WTC11 (cell line): ENCODE measurements around the gene CTLA4. TPM values are rescaled to one million over a fixed set of nuclear protein-coding genes. Genes with fewer than 3 reads are reported as not detected.

Source experiments
- ATAC-seq: fragments of 200-7000 bp; cut with Tn5 transposase; 2 replicates; pipeline ENCODE4 v1.10.0; 2021; ENCODE audit warnings: mild to moderate bottlenecking, moderate library complexity
- Bru-seq: library from RNA; stranded (reverse); fragments of 400-500 nt; gene quantifications from one replicate; lab custom pipeline; 2021; lab: Mats Ljungman, UMichigan
- CTCF ChIA-PET: fragments of 300-600 bp; sonication (Branson Sonifier 250); formaldehyde crosslinking; loops from one replicate; lab custom pipeline; 2021; ENCODE audit warnings: antibody characterized with exemption; lab: Charles Lee
- POLR2A ChIA-PET: fragments of 350-600 bp; sonication (Branson Sonifier 250); formaldehyde crosslinking; loops from one replicate; lab custom pipeline; 2021; ENCODE audit warnings: antibody characterized with exemption; lab: Charles Lee
- DNase-seq: peaks from one replicate; pipeline ENCODE4 v3.0.0; 2021; ENCODE audit warnings: low spot score
- H3K27ac Mint-ChIP-seq: 2 replicates; pipeline ENCODE4 v1.8.0; 2021; ENCODE audit warnings: mixed read lengths
- H3K27me3 Mint-ChIP-seq: 2 replicates; pipeline ENCODE4 v1.8.0; 2021; ENCODE audit warnings: low read depth, mild to moderate bottlenecking, moderate library complexity, mixed read lengths
- H3K36me3 Mint-ChIP-seq: 2 replicates; pipeline ENCODE4 v1.8.0; 2021; ENCODE audit warnings: mixed read lengths
- H3K4me1 Mint-ChIP-seq: 2 replicates; pipeline ENCODE4 v1.8.0; 2022; ENCODE audit warnings: mixed read lengths
- H3K4me3 Mint-ChIP-seq: 2 replicates; pipeline ENCODE4 v1.8.0; 2021; ENCODE audit warnings: mild to moderate bottlenecking, moderate library complexity, mixed read lengths
- H3K9me3 Mint-ChIP-seq: 2 replicates; pipeline ENCODE4 v1.8.0; 2021; ENCODE audit warnings: mixed read lengths
- CREB1 ChIP-seq: sonication (generic); formaldehyde crosslinking; IDR thresholded peaks from 2 replicates; pipeline ENCODE4 v1.8.0; 2023; ENCODE audit warnings: mild to moderate bottlenecking, missing genetic modification reagents
- GTF2I ChIP-seq: fragments of 250-450 bp; sonication (Bioruptor Pico); conservative IDR thresholded peaks from 2 replicates; pipeline ENCODE4 v1.4.0; 2021; ENCODE audit warnings: mild to moderate bottlenecking
- IRF2 ChIP-seq: sonication (generic); formaldehyde crosslinking; IDR thresholded peaks from 2 replicates; pipeline ENCODE4 v1.8.0; 2022; ENCODE audit warnings: low read depth, missing genetic modification reagents, borderline replicate concordance
- KAT7 ChIP-seq: sonication (generic); formaldehyde crosslinking; IDR thresholded peaks from 2 replicates; pipeline ENCODE4 v1.8.1; 2023; ENCODE audit warnings: missing genetic modification reagents, mild to moderate bottlenecking, borderline replicate concordance
- MXD4 ChIP-seq: fragments of 250-450 bp; sonication (Bioruptor Pico); IDR thresholded peaks from 2 replicates; pipeline ENCODE4 v1.8.0; 2021; ENCODE audit warnings: mild to moderate bottlenecking, moderate library complexity, borderline replicate concordance
- MYBL2 ChIP-seq: sonication (generic); formaldehyde crosslinking; IDR thresholded peaks from 2 replicates; pipeline ENCODE4 v1.8.1; 2023; ENCODE audit warnings: mild to moderate bottlenecking, moderate library complexity, missing genetic modification reagents
- OVOL2 ChIP-seq: fragments of 250-450 bp; sonication (Bioruptor Pico); IDR thresholded peaks from 2 replicates; pipeline ENCODE4 v1.9.0; 2021; ENCODE audit warnings: mild to moderate bottlenecking, borderline replicate concordance
- PRDM15 ChIP-seq: sonication (generic); formaldehyde crosslinking; IDR thresholded peaks from 2 replicates; pipeline ENCODE4 v1.8.0; 2022; ENCODE audit warnings: missing genetic modification reagents
- STAT6 ChIP-seq: sonication (generic); formaldehyde crosslinking; conservative IDR thresholded peaks from 2 replicates; pipeline ENCODE4 v1.8.1; 2023; ENCODE audit warnings: mild to moderate bottlenecking, low read depth, missing genetic modification reagents, moderate library complexity
- TP53 ChIP-seq: sonication (generic); formaldehyde crosslinking; IDR thresholded peaks from 2 replicates; pipeline ENCODE4 v1.8.1; 2023; ENCODE audit warnings: mild to moderate bottlenecking, missing genetic modification reagents
- USF1 ChIP-seq: sonication (generic); formaldehyde crosslinking; IDR thresholded peaks from 2 replicates; pipeline ENCODE4 v1.8.0; 2022; ENCODE audit warnings: mild to moderate bottlenecking, missing genetic modification reagents
- ZBTB21 ChIP-seq: sonication (generic); formaldehyde crosslinking; IDR thresholded peaks from 2 replicates; pipeline ENCODE4 v1.8.1; 2023; ENCODE audit warnings: mild to moderate bottlenecking, missing genetic modification reagents, borderline replicate concordance
- ZNF138 ChIP-seq: sonication (generic); formaldehyde crosslinking; conservative IDR thresholded peaks from 2 replicates; pipeline ENCODE4 v1.8.1; 2022; ENCODE audit warnings: mild to moderate bottlenecking, moderate library complexity, missing genetic modification reagents
- ZNF281 ChIP-seq: sonication (generic); formaldehyde crosslinking; IDR thresholded peaks from 2 replicates; pipeline ENCODE4 v1.8.0; 2023; ENCODE audit warnings: mild to moderate bottlenecking, missing genetic modification reagents
- ZNF416 ChIP-seq: fragments of 250-450 bp; sonication (Bioruptor Pico); IDR thresholded peaks from 2 replicates; pipeline ENCODE4 v1.9.0; 2021; ENCODE audit warnings: mild to moderate bottlenecking, inconsistent platforms
- long read RNA-seq, 3 experiments: library from RNA in 1 of 3; library from capped mRNA in 1 of 3; library from polyadenylated mRNA in 1 of 3; unstranded in 2 of 3; stranded (forward) in 1 of 3; transcript quantifications; one replicate each; pipeline ENCODE4 v2.0.0, GENCODE V29; 2021
- total RNA-seq: library from RNA; stranded (reverse); gene quantifications from 3 replicates; pipeline ENCODE4 v1.2.3, GENCODE V29; 2021

Gene CTLA4
- 0.31 to 0.44 TPM in 2 of 3 replicates, not detected in the other for total RNA-seq
- not detected for Bru-seq, nascent RNA
- long read RNA-seq, experiment 1, result 0 reads
- long read RNA-seq, experiment 2, result 0 reads
- long read RNA-seq, experiment 3, result 0 reads

DNA sequence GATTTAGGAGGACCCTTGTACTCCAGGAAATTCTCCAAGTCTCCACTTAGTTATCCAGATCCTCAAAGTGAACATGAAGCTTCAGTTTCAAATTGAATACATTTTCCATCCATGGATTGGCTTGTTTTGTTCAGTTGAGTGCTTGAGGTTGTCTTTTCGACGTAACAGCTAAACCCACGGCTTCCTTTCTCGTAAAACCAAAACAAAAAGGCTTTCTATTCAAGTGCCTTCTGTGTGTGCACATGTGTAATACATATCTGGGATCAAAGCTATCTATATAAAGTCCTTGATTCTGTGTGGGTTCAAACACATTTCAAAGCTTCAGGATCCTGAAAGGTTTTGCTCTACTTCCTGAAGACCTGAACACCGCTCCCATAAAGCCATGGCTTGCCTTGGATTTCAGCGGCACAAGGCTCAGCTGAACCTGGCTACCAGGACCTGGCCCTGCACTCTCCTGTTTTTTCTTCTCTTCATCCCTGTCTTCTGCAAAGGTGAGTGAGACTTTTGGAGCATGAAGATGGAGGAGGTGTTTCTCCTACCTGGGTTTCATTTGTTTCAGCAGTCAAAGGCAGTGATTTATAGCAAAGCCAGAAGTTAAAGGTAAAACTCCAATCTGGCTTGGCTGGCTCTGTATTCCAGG, at the start of gene CTLA4:
Gene CTLA4 (plus strand): TSS at position 211 of the 640 bp plus-strand sequence. CDS start 172 bp downstream, at position 383.
- TF ChIP-seq CREB1 (CRISPR knock-in tag) (no peak), ZNF416 (CRISPR knock-in tag) (no peak), PRDM15 (CRISPR knock-in tag) (no peak), STAT6 (no peak), ZNF281 (no peak), GTF2I (no peak), OVOL2 (no peak), MYBL2 (CRISPR knock-in tag) (no peak), IRF2 (CRISPR knock-in tag) (no peak), MXD4 (no peak), ZNF138 (CRISPR knock-in tag) (no peak), TP53 (no peak)
- TF ChIP-seq, all 79 proteins: peak for 0
- no peaks in the 10 kb centered on the region for H3K4me1 Mint-ChIP-seq
- no peak within 1 kb of the TSS for H3K27ac Mint-ChIP-seq
- no peak within 1 kb of the TSS for H3K4me3 Mint-ChIP-seq
- ChIA-PET POLR2A (no interaction called here), CTCF (interaction anchor here (1.1 to 1.3 kb wide), 2 partner anchors 10 to 52 kb away, joined by 3 read pairs; no protein-coding TSS in a partner anchor)
- no peaks in the 10 kb centered on the region for H3K36me3 Mint-ChIP-seq
- ATAC-seq, result no peak
- H3K27me3 Mint-ChIP-seq, result no peaks in the 10 kb centered on the region; the same call in 1 of the 2 replicates
- H3K9me3 Mint-ChIP-seq, result peaks cover 11% of the 10 kb centered on the region
- no peak for DNase-seq

GRCh38 chr2:203818656-203819055, 48.9 kb upstream of the CTLA4 start:
- ATAC-seq, result no peak
- Mint-ChIP-seq H3K36me3 (no peaks in the 10 kb centered on the region), H3K4me1 (peaks cover 11% of the 10 kb centered on the region), H3K27me3 (no peaks in the 10 kb centered on the region), H3K9me3 (no peaks in the 10 kb centered on the region), H3K4me3 (no peak overlapping the region), H3K27ac (no peak overlapping the region)
- TF ChIP-seq KAT7 (CRISPR knock-in tag), result no peak
- no peak for TF ChIP-seq ZBTB21 (CRISPR knock-in tag)
- no peak for TF ChIP-seq USF1 (CRISPR knock-in tag)
- TF ChIP-seq PRDM15 (CRISPR knock-in tag), result no peak
- POLR2A ChIA-PET, result no interaction called here
- DNase-seq, result no peak
- CTCF ChIA-PET, result no interaction called here
